GM20000 (cell line): Measurements from ENCODE around the gene CKAP5.

Source experiments
- DNase-seq: peaks from one replicate; pipeline ENCODE4 v3.0.0; 2012; ENCODE audit warnings: low spot score
- CTCF ChIP-seq: IDR thresholded peaks from 2 replicates; pipeline ENCODE4 v1.5.1; 2012; ENCODE audit warnings: mild to moderate bottlenecking, control low read depth; ENCODE audit errors: extremely low read depth, missing control alignments

Gene CKAP5

GRCh38 chr11:46693597-46694012, 152.5 kb downstream of the CKAP5 start:
- TF ChIP-seq CTCF: no peak
- DNase-seq: no peak
